ENCODE data around the gene GALNT17. TPM values are rescaled to one million over a fixed set of nuclear protein-coding genes. Genes with fewer than 3 reads are reported as not detected.
"Not testable (repeated sequence)": the region's sequence is repeated elsewhere in the genome, so short reads cannot be mapped to it uniquely, and the experiment has no call there.

The GALNT17 gene
- polyA plus RNA-seq, 1 donor: 3.1 TPM

GRCh38 chr7:71165708-71166107 is 33.8 kb downstream of the GALNT17 start:
- DNase-seq: no peak

GRCh38 chr7:71171476-71171875 is 39.5 kb downstream of the GALNT17 start:
- no peak for DNase-seq

- DNase-seq: no peak
These were observed 42.0 kb downstream of the GALNT17 start for GRCh38 chr7:71173955-71174354.

- peak; percentile 45 for DNase-seq
These were observed 50.5 kb downstream of the GALNT17 start for GRCh38 chr7:71182438-71182935.

GRCh38 chr7:71184136-71184535 is 52.2 kb downstream of the GALNT17 start:
- no peak for DNase-seq

- DNase-seq: no peak
These were observed 52.7 kb downstream of the GALNT17 start for GRCh38 chr7:71184609-71185008.

GRCh38 chr7:71186535-71187057 is 54.7 kb downstream of the GALNT17 start:
- no peak for DNase-seq

GRCh38 chr7:71191771-71192170 is 59.8 kb downstream of the GALNT17 start:
- DNase-seq: no peak

- DNase-seq: no peak
These were observed 61.3 kb downstream of the GALNT17 start for GRCh38 chr7:71193099-71193810.

GRCh38 chr7:71198391-71198790 is 66.4 kb downstream of the GALNT17 start:
- no peak for DNase-seq

- DNase-seq: no peak
These were observed 66.9 kb downstream of the GALNT17 start for GRCh38 chr7:71198887-71199286.

- no peak for DNase-seq
These were observed 74.2 kb downstream of the GALNT17 start for GRCh38 chr7:71206184-71206583.

GRCh38 chr7:71208881-71209280 is 76.9 kb downstream of the GALNT17 start:
- no peak for DNase-seq

- DNase-seq: not testable (repeated sequence)
These were observed 77.5 kb downstream of the GALNT17 start for GRCh38 chr7:71209484-71209883.

GRCh38 chr7:71210220-71210619 is 78.3 kb downstream of the GALNT17 start:
- DNase-seq: no peak

- DNase-seq: not testable (repeated sequence)
These were observed 80.5 kb downstream of the GALNT17 start for GRCh38 chr7:71212433-71212832.

- DNase-seq: no peak
These were observed 84.3 kb downstream of the GALNT17 start for GRCh38 chr7:71216211-71216610.

- DNase-seq: no peak
These were observed 88.3 kb downstream of the GALNT17 start for GRCh38 chr7:71220210-71220695.

- no peak for DNase-seq
These were observed 89.1 kb downstream of the GALNT17 start for GRCh38 chr7:71221049-71221448.

- DNase-seq: no peak
These were observed 89.6 kb downstream of the GALNT17 start for GRCh38 chr7:71221549-71221948.

GRCh38 chr7:71227126-71227525 is 95.2 kb downstream of the GALNT17 start:
- DNase-seq: no peak

- DNase-seq: no peak
These were observed 97.2 kb downstream of the GALNT17 start for GRCh38 chr7:71229148-71229547.

GRCh38 chr7:71229699-71230098 is 97.8 kb downstream of the GALNT17 start:
- DNase-seq: no peak

- DNase-seq: no peak
These were observed 103.3 kb downstream of the GALNT17 start for GRCh38 chr7:71235253-71235652.

Data from left kidney (tissue), 2 donors.